SK-N-SH treated with all-trans-retinoic acid at 6 μM for 48 hours (cell line): ENCODE measurements around the gene KCND1.

Experiments used
- ATAC-seq: fragments of 200-7000 bp; cut with Tn5 transposase; 3 replicates; pipeline ENCODE4 v1.9.1; 2020; ENCODE audit warnings: mild to moderate bottlenecking, moderate library complexity
- ARNTL ChIP-seq: fragments of 450-650 bp; formaldehyde crosslinking; IDR thresholded peaks from 2 replicates; pipeline ENCODE4 v1.5.0; 2020; ENCODE audit warnings: low read depth, mild to moderate bottlenecking, moderate library complexity, borderline replicate concordance
- BACH2 ChIP-seq: fragments of 250-450 bp; sonication (Bioruptor Pico); IDR thresholded peaks from 2 replicates; pipeline ENCODE4 v1.9.0; 2021; ENCODE audit warnings: mild to moderate bottlenecking, borderline replicate concordance
- CSDC2 ChIP-seq: fragments of 250-450 bp; sonication (Bioruptor Pico); IDR thresholded peaks from 2 replicates; pipeline ENCODE4 v1.5.0; 2020; ENCODE audit warnings: mild to moderate bottlenecking, moderate library complexity
- ESRRG ChIP-seq: fragments of 250-450 bp; sonication (Bioruptor Pico); IDR thresholded peaks from 2 replicates; pipeline ENCODE4 v1.6.1; 2021; ENCODE audit warnings: mild to moderate bottlenecking
- GLIS3 ChIP-seq: fragments of 250-450 bp; sonication (Bioruptor Pico); IDR thresholded peaks from 2 replicates; pipeline ENCODE4 v1.5.0; 2020; ENCODE audit warnings: mild to moderate bottlenecking, moderate library complexity
- ISL1 ChIP-seq: fragments of 250-450 bp; sonication (Bioruptor Pico); IDR thresholded peaks from 2 replicates; pipeline ENCODE4 v2.1.2; 2022; ENCODE audit warnings: mild to moderate bottlenecking, moderate library complexity
- OSR1 ChIP-seq: fragments of 250-450 bp; sonication (Bioruptor Pico); IDR thresholded peaks from 2 replicates; pipeline ENCODE4 v1.8.0; 2022; ENCODE audit warnings: moderate library complexity, mild to moderate bottlenecking, inconsistent platforms
- PPARA ChIP-seq: fragments of 250-450 bp; sonication (Bioruptor Pico); IDR thresholded peaks from 2 replicates; pipeline ENCODE4 v1.5.0; 2020; ENCODE audit warnings: mild to moderate bottlenecking, borderline replicate concordance
- RARB ChIP-seq: fragments of 250-450 bp; sonication (Bioruptor Pico); IDR thresholded peaks from 2 replicates; pipeline ENCODE4 v1.8.0; 2021; ENCODE audit warnings: mild to moderate bottlenecking, moderate library complexity
- SNAI2 ChIP-seq: fragments of 250-450 bp; sonication (Bioruptor Pico); IDR thresholded peaks from 2 replicates; pipeline ENCODE4 v1.5.0; 2020; ENCODE audit warnings: mild to moderate bottlenecking, moderate library complexity
- TCF4 ChIP-seq: fragments of 250-450 bp; sonication (Bioruptor Pico); IDR thresholded peaks from 2 replicates; pipeline ENCODE4 v1.8.0; 2021; ENCODE audit warnings: mild to moderate bottlenecking, moderate library complexity, borderline replicate concordance
- TOX ChIP-seq: fragments of 250-450 bp; sonication (Bioruptor Pico); IDR thresholded peaks from 2 replicates; pipeline ENCODE4 v1.8.0; 2021; ENCODE audit warnings: mild to moderate bottlenecking, moderate library complexity, borderline replicate concordance
- ZC3H10 ChIP-seq: fragments of 250-450 bp; sonication (Bioruptor Pico); IDR thresholded peaks from 2 replicates; pipeline ENCODE4 v1.5.1; 2021; ENCODE audit warnings: mild to moderate bottlenecking, moderate library complexity
- ZFP3 ChIP-seq: fragments of 250-450 bp; sonication (Bioruptor Pico); IDR thresholded peaks from 2 replicates; pipeline ENCODE4 v1.5.0; 2020; ENCODE audit warnings: mild to moderate bottlenecking, moderate library complexity
- ZFP30 ChIP-seq: fragments of 450-650 bp; formaldehyde crosslinking; IDR thresholded peaks from 2 replicates; pipeline ENCODE4 v1.5.0; 2022; ENCODE audit warnings: mild to moderate bottlenecking, moderate library complexity
- ZNF565 ChIP-seq: fragments of 450-650 bp; formaldehyde crosslinking; conservative IDR thresholded peaks from 2 replicates; pipeline ENCODE4 v1.5.0; 2020; ENCODE audit warnings: low read depth, mild to moderate bottlenecking, moderate library complexity
- ZNF70 ChIP-seq: fragments of 450-650 bp; formaldehyde crosslinking; IDR thresholded peaks from 2 replicates; pipeline ENCODE4 v1.5.0; 2020; ENCODE audit warnings: mild to moderate bottlenecking, moderate library complexity
- ZNF8 ChIP-seq: fragments of 450-650 bp; formaldehyde crosslinking; IDR thresholded peaks from 2 replicates; pipeline ENCODE4 v1.5.0; 2020; ENCODE audit warnings: mild to moderate bottlenecking, moderate library complexity
- TF ChIP-seq, protein P1 (sequence below): fragments of 250-450 bp; sonication (Bioruptor Pico); IDR thresholded peaks from 2 replicates; pipeline ENCODE4 v1.5.0; 2020; ENCODE audit warnings: mild to moderate bottlenecking, moderate library complexity
- TF ChIP-seq, protein P2 (sequence below): fragments of 250-450 bp; sonication (Bioruptor Pico); IDR thresholded peaks from 2 replicates; pipeline ENCODE4 v1.8.0; 2020; ENCODE audit warnings: mild to moderate bottlenecking, moderate library complexity, borderline replicate concordance
- TF ChIP-seq, protein P3 (sequence below): fragments of 250-450 bp; sonication (Bioruptor Pico); IDR thresholded peaks from 2 replicates; pipeline ENCODE4 v1.5.1; 2021; ENCODE audit warnings: mild to moderate bottlenecking, moderate library complexity
- TF ChIP-seq, protein P4 (sequence below): fragments of 250-450 bp; sonication (Bioruptor Pico); IDR thresholded peaks from 2 replicates; pipeline ENCODE4 v1.5.1; 2020; ENCODE audit warnings: low read depth, mild to moderate bottlenecking, moderate library complexity

Gene KCND1

DNA sequence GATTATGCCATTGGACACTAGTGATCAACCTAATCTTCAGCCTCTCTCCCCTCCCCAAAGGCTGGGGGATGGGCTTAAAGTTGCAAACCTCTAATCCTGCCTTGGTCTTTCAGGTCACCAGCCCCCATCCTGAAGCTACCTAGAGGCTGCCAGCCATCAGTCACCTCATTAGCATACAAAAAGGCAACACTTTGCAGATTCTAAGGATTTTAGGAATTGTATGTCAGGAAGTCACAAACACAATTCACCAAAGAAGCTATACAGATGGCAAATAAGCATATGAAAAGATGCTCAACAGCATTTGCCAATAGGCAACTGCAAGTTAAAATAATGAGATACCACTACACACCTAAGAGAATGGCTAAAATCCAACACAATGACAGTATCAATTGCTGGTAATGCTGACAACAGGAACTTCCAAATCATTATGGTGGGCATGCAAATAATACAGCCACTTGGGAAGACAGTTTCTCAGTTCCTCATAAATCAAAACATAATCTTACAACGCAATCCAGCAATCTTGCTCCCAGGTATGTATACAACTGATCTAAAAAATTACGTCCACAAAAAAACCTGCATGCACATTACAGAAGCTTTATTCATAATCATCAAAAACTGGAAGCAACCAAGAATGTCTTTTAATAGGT lies 43.8 kb downstream of the KCND1 start:
- TF ChIP-seq ARNTL (CRISPR knock-in tag) (no peak), ZNF70 (no peak), SNAI2 (no peak), ZNF565 (CRISPR knock-in tag) (no peak), TOX (CRISPR knock-in tag) (no peak), ZFP30 (CRISPR knock-in tag) (no peak), OSR1 (CRISPR knock-in tag) (no peak), TCF4 (CRISPR knock-in tag) (no peak), ZNF8 (CRISPR knock-in tag) (no peak), BACH2 (no peak), ISL1 (no peak), RARB (CRISPR knock-in tag) (no peak), ESRRG (CRISPR knock-in tag) (no peak), CSDC2 (CRISPR knock-in tag) (no peak), ZFP3 (CRISPR knock-in tag) (no peak), GLIS3 (no peak)
- TF ChIP-seq, protein P1, sequence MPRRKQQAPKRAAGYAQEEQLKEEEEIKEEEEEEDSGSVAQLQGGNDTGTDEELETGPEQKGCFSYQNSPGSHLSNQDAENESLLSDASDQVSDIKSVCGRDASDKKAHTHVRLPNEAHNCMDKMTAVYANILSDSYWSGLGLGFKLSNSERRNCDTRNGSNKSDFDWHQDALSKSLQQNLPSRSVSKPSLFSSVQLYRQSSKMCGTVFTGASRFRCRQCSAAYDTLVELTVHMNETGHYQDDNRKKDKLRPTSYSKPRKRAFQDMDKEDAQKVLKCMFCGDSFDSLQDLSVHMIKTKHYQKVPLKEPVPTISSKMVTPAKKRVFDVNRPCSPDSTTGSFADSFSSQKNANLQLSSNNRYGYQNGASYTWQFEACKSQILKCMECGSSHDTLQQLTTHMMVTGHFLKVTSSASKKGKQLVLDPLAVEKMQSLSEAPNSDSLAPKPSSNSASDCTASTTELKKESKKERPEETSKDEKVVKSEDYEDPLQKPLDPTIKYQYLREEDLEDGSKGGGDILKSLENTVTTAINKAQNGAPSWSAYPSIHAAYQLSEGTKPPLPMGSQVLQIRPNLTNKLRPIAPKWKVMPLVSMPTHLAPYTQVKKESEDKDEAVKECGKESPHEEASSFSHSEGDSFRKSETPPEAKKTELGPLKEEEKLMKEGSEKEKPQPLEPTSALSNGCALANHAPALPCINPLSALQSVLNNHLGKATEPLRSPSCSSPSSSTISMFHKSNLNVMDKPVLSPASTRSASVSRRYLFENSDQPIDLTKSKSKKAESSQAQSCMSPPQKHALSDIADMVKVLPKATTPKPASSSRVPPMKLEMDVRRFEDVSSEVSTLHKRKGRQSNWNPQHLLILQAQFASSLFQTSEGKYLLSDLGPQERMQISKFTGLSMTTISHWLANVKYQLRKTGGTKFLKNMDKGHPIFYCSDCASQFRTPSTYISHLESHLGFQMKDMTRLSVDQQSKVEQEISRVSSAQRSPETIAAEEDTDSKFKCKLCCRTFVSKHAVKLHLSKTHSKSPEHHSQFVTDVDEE (CRISPR knock-in tag) = no peak
- TF ChIP-seq, protein P2, sequence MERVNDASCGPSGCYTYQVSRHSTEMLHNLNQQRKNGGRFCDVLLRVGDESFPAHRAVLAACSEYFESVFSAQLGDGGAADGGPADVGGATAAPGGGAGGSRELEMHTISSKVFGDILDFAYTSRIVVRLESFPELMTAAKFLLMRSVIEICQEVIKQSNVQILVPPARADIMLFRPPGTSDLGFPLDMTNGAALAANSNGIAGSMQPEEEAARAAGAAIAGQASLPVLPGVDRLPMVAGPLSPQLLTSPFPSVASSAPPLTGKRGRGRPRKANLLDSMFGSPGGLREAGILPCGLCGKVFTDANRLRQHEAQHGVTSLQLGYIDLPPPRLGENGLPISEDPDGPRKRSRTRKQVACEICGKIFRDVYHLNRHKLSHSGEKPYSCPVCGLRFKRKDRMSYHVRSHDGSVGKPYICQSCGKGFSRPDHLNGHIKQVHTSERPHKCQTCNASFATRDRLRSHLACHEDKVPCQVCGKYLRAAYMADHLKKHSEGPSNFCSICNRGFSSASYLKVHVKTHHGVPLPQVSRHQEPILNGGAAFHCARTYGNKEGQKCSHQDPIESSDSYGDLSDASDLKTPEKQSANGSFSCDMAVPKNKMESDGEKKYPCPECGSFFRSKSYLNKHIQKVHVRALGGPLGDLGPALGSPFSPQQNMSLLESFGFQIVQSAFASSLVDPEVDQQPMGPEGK (CRISPR knock-in tag) = no peak
- TF ChIP-seq, protein P3, sequence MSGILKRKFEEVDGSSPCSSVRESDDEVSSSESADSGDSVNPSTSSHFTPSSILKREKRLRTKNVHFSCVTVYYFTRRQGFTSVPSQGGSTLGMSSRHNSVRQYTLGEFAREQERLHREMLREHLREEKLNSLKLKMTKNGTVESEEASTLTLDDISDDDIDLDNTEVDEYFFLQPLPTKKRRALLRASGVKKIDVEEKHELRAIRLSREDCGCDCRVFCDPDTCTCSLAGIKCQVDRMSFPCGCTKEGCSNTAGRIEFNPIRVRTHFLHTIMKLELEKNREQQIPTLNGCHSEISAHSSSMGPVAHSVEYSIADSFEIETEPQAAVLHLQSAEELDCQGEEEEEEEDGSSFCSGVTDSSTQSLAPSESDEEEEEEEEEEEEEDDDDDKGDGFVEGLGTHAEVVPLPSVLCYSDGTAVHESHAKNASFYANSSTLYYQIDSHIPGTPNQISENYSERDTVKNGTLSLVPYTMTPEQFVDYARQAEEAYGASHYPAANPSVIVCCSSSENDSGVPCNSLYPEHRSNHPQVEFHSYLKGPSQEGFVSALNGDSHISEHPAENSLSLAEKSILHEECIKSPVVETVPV = no peak
- TF ChIP-seq, protein P4, sequence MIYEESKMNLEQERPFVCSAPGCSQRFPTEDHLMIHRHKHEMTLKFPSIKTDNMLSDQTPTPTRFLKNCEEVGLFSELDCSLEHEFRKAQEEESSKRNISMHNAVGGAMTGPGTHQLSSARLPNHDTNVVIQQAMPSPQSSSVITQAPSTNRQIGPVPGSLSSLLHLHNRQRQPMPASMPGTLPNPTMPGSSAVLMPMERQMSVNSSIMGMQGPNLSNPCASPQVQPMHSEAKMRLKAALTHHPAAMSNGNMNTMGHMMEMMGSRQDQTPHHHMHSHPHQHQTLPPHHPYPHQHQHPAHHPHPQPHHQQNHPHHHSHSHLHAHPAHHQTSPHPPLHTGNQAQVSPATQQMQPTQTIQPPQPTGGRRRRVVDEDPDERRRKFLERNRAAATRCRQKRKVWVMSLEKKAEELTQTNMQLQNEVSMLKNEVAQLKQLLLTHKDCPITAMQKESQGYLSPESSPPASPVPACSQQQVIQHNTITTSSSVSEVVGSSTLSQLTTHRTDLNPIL (CRISPR knock-in tag) = no peak
- no peak for ATAC-seq

DNA sequence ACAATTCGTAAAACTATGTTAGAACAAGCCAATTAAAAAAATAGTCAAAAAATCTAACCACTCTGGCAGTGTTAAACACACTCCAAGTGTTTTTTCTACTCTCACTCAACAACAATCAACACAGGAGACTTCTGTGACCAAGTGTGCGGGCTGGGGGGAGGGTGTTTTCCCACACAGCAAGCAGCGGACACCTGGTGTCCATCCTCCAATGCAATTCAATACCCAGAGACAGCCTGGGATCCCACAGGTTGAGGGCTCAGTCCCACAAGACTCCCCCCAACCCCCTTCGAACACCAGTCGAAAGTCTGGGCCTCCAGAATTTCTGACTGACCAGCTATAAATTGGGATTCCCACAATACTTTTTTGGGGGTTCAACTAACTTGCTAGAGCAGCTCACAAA lies 44.5 kb downstream of the KCND1 start:
- no peak for TF ChIP-seq ZC3H10
- no peak for TF ChIP-seq PPARA (CRISPR knock-in tag)
- TF ChIP-seq ESRRG (CRISPR knock-in tag) = no peak
- TF ChIP-seq TOX (CRISPR knock-in tag) = no peak
- TF ChIP-seq ZNF8 (CRISPR knock-in tag) = no peak
- TF ChIP-seq SNAI2 = no peak
- TF ChIP-seq, protein P1 (CRISPR knock-in tag) = no peak
- no peak for TF ChIP-seq CSDC2 (CRISPR knock-in tag)
- no peak for TF ChIP-seq TCF4 (CRISPR knock-in tag)
- TF ChIP-seq ZFP3 (CRISPR knock-in tag) = no peak
- TF ChIP-seq ZNF565 (CRISPR knock-in tag) = no peak
- TF ChIP-seq BACH2 = no peak
- no peak for TF ChIP-seq GLIS3
- TF ChIP-seq ZFP30 (CRISPR knock-in tag) = no peak

More for the DNA sequence above, 44.5 kb downstream of the KCND1 start:
- no peak for ATAC-seq
